H7 (cell line): Measurements from ENCODE around the gene BICD1. TPM values are rescaled to one million over a fixed set of nuclear protein-coding genes. Genes with fewer than 3 reads are reported as not detected.
"Not testable (repeated sequence)": the region's sequence is repeated elsewhere in the genome, so short reads cannot be mapped to it uniquely, and the experiment has no call there.

Experiments used
- DNase-seq: peaks from one replicate; pipeline ENCODE4 v3.0.0; 2012
- H3K27me3 ChIP-seq: 2 replicates; pipeline ENCODE4 v1.6.0; 2011; ENCODE audit warnings: mild to moderate bottlenecking, low read length; ENCODE audit not compliant: control insufficient read depth, insufficient read depth
- H3K36me3 ChIP-seq: replicated peaks from 2 replicates; pipeline ENCODE4 v1.5.1; 2011; ENCODE audit warnings: low read length; ENCODE audit not compliant: control insufficient read depth, insufficient read depth
- H3K4me3 ChIP-seq: 2 replicates; pipeline ENCODE4 v1.5.1; 2011; ENCODE audit warnings: low read depth, mild to moderate bottlenecking, control low read depth, low read length, moderate library complexity; ENCODE audit not compliant: insufficient read depth
- total RNA-seq: library from RNA; depleted of rRNA; stranded (reverse); fragments of >200 nt; shearing (Covaris generic); gene quantifications from 2 replicates; pipeline ENCODE4 v1.2.3, GENCODE V29; 2014

Gene BICD1
- total RNA-seq, 1 experiment from 2014 or later: 13.1 TPM

DNA sequence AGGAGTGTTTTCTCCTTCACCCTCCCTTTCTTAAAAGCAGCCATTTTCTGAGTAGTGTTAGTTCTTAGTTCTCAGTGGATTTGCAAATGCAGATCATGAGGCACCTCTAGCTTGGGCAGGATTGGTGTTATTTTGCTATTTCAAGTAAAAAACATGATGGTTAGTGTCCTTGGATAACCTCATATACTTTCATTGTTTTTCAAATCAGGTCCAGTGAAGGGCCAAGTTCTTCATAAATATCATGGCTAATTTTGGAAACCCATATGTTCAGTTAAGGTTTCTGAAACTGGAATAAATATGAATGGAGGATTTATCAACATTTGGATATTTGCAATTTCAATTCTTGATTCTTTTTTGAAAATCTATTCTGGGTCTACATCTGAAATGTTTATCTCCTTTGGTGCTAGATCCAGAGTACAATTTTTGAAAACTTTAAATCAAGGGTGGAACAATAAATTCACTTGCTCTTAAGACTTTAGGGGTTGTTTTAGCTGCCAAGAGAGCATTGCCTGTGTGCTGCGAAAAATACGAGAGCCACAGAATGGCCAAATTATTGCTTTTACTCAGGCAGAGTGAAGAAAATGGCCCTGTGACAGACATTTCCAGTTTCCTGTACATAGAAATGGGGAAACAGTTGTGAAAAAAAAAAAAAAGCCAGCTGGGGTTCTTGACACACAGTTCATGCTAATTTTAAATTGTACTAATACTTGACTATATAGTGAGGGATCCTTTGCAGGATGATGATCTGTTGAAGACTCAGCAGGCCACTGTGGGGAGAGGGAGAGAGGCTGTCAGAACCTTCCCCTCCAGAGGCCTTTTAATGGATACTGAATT lies 104.6 kb downstream of the BICD1 start:
- DNase-seq: no peak
- no peaks in the 10 kb centered on the region for H3K27me3 ChIP-seq
- peaks cover 3% of the 10 kb centered on the region for H3K36me3 ChIP-seq
- no peak overlapping the region for H3K4me3 ChIP-seq

DNA sequence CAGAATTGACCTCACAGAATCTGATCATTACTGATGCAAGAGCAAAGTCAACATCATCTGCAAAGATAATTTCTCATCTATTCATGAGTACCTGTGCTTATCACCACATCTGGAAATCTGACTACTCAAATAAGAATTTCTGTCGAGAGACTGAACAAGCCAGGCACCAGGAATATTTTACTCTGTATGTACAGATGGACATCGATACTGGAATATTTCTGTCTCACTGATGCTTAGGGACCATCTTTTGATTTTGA lies 105.2 kb downstream of the BICD1 start:
- DNase-seq: no peak
- no peak overlapping the region for H3K4me3 ChIP-seq
- H3K27me3 ChIP-seq: no peaks in the 10 kb centered on the region
- H3K36me3 ChIP-seq: peaks cover 3% of the 10 kb centered on the region

DNA sequence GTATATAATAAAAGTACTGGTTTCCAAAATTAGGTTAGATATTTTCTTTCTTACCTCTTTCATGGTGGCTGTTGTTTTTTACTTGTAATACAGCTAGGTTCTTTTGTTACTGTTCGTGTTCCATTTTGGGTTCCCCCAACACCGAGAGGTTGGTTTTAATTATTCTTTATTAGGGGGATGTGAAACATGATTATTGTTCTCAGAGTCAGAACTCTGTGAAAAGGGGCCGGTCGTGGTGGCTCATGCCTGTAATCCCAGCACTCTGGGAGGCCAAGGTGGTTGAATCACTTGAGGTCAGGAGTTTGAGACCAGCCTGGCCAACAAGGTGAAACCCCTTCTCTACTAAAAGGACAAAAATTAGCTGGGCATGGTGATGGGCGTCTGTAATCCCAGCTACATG lies 108.1 kb downstream of the BICD1 start:
- no peak for DNase-seq
- no peaks in the 10 kb centered on the region; the same call in 1 of the 2 replicates for H3K27me3 ChIP-seq
- H3K36me3 ChIP-seq: peaks cover 14% of the 10 kb centered on the region
- H3K4me3 ChIP-seq: no peak overlapping the region

DNA sequence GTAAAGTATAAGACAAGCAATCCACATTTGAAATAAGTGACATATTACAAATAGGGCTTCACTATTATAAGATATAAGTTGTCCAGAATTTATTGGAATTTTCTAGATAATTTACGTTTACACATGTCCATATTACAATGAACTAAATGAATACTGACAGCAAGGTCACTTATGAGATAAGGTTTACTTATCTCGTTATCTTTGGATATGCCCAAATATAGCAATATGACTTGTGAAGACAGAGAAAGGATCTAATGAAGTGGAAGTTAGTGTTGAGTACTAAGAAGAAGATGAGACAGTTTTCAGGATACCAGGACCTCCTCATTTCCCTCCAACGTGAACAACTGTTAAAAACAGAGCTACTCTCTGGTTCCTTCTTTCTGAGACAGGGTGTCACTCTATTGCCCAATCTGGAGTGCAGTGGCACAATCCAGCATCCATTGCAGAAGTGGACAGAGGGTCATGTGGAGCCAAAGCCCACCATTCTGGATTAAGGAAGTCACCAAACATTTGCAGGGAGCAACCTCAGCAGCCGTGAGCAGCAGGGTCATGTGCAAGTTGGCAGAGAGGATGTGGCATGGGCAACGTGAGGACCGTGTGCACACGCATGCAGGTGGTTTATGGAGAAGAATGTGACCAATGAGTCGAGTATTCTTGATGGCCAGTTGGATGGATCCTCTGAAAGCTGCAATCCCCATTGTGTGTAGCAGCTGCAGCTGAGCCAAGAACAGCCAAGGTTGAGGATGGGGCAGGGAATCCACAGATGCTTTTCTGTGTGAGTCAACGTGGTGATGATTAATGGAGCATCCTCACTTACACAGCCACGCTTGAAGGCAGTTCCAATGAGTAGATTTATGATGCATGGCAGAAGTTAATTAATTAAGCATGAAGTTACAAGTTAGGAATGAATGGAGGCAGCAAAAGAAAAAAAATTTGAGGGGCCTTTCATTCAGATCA lies 111.0 kb downstream of the BICD1 start:
- Histone ChIP-seq H3K27me3 (no peaks in the 10 kb centered on the region; the same call in 1 of the 2 replicates), H3K4me3 (no peak overlapping the region), H3K36me3 (peaks cover 16% of the 10 kb centered on the region)
- DNase-seq: no peak

DNA sequence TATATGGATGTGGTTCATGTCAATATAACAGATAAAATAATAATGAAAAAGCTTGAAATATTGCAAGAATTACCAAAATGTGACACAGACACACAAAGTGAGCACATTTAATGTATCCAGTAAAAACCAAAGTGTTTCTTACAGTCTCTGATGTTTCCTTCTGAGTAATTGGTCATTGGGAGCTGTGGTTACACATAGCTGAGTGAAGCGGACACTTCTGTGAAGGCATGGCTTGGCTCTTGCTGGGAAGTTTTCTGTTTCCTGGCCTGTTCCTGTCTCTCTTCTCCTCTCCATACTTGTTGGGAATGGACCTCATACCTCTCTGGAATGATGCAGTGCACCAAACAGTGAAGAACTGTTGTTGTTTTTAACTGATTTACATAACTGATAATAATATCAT lies 117.3 kb downstream of the BICD1 start:
- no peak overlapping the region for H3K4me3 ChIP-seq
- H3K36me3 ChIP-seq: peaks cover 12% of the 10 kb centered on the region
- H3K27me3 ChIP-seq: no peaks in the 10 kb centered on the region; the same call in 1 of the 2 replicates
- no peak for DNase-seq

DNA sequence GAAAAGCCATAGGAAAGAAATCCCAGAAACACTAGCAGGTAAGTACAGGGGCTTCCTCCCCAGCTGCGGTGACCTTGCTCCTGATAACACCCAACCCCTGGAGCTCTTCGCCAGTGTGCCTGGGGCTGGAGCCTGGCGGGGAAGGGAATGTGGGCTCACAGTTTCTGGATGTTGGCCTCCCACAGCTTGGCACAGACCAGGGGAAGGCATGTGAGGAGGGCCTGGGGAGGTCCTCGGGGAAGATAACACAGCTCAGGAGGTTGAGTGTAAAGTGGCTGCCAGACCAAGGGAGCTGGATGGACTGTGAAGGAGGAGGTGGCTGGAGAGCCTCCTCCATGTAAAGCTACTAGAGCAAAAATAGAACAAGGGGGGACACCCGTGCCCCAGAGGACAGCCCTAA lies 120.1 kb downstream of the BICD1 start:
- no peak for DNase-seq
- Histone ChIP-seq H3K27me3 (no peaks in the 10 kb centered on the region), H3K4me3 (no peak overlapping the region), H3K36me3 (peaks cover 11% of the 10 kb centered on the region)

DNA sequence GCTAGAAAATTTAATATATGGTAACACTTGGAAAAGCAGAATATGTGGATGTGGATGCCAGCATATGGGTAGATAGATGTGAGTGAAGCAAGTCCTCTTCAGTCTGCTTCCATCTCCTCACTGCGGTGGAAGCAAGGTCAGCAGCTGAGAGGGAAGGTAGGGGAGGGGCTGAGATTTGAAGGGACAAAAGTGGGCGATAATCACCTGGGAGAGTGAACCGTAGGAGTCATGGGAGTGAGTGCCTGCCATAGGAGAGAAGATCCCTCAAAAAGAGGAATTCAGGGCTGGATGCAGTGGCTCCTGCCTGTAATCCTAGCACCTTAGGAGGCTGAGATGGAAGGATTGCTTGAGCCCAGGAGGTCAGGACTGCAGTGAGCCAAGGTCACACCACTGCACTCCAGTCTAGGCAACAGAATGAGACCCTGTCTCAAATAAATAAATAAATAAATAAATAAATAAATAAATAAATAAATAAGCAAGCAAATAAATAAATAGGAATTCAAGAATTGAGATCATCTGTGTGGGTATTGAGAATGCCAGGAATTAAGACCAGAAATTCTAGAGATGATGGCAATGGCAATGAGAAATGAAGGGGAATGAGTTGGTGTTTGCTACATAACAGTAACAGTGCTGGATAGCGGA lies 123.4 kb downstream of the BICD1 start:
- Histone ChIP-seq H3K27me3 (no peaks in the 10 kb centered on the region), H3K36me3 (peaks cover 7% of the 10 kb centered on the region), H3K4me3 (no peak overlapping the region)
- no peak for DNase-seq

DNA sequence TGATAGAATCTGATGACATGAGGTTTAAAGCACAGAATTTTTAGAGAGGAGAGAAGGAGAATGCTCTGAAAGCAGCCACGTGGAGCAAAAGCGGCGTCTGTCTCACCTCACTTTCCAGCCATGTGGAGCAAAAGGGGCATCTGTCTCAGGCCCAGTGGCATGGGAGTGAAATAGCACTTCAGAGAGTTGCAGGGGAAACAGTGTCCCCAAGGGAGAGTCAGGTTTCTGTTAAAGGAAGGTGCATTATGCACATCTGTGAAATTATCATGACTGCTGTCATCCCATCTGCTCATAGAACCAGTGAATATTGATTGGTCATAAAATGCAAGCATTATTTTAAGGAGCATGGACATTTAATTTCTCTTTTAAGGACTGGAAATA lies 124.0 kb downstream of the BICD1 start:
- Histone ChIP-seq H3K27me3 (no peaks in the 10 kb centered on the region), H3K36me3 (peaks cover 5% of the 10 kb centered on the region), H3K4me3 (no peak overlapping the region)
- DNase-seq: no peak

DNA sequence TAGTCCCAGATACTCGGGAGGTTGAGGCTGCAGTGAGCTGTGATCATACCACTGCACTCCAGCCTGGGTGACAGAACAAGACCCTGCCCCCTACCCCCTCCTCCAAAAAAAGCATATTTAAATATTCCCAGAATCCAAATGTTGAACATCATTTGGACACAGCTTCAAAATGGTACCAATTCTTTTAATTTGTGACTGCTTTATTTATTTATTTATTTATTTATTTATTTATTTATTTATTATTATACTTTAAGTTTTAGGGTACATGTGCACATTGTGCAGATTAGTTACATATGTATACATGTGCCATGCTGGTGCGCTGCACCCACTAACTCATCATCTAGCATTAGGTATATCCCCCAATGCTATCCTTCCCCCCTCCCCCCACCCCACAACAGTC lies 124.7 kb downstream of the BICD1 start:
- H3K36me3 ChIP-seq, H3K27me3 ChIP-seq, H3K4me3 ChIP-seq, DNase-seq: not testable (repeated sequence)

DNA sequence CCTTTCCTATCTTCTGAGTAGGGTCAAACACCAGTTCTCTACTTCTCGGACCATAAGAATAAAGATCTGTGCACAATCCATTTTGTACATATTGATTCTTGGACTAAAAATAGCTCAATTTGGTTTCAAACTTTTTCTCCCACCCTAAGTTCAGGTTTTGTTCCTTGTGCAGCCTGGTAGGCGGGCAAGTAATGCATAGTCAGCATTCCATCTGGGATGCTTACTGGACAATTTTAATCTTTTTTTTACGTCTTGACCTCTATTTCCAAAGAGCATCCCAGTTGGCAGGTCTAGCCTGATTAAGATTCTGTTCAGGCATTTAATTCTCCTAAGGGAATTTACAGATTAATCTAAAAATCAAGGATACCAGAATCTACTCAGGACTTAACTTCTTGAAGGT lies 126.9 kb downstream of the BICD1 start:
- Histone ChIP-seq H3K4me3 (no peak overlapping the region), H3K36me3 (peaks cover 2% of the 10 kb centered on the region; the same call in 1 of the 2 replicates), H3K27me3 (no peaks in the 10 kb centered on the region)
- DNase-seq: no peak

DNA sequence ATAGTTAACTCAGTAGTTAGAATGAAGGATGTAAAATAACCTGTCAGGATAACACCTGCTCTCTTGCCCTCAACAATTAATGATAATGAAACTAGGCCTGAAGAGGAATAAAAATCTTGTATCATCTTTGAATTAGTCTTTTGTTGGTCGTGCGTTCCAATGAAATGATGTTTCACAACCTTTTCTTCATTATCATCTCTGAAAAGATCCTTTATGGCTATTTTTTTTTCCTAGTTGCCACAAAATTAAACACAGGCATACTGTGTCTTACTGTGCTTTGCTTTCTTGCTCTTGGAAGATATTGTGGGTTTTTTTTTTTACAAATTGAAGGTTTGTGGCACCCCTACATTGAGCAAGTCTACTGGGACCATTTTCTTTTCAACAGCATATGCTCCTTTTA lies 128.6 kb downstream of the BICD1 start:
- DNase-seq: no peak
- Histone ChIP-seq H3K27me3 (no peaks in the 10 kb centered on the region), H3K36me3 (peaks cover 2% of the 10 kb centered on the region; the same call in 1 of the 2 replicates), H3K4me3 (no peak overlapping the region)

DNA sequence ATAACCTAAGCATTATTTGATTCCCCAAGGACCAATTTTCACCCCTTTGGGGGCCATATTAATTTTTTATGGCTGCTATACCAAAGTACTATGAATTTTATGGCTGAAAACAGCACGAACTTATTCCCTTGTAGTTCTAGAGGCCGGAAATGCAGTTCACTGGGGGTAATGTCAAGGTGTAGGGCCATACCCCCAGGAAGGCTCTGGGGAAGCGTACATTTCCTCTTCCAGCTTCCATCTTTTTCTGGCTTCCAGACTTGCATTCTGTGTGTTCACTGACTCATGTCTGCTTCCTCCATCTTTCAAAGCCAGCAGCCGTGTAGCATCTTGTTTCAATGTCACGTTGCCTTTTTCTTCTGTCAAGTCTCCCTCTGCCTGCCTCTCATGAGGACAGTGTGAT lies 133.5 kb downstream of the BICD1 start:
- H3K36me3 ChIP-seq: peaks cover 2% of the 10 kb centered on the region; the same call in 1 of the 2 replicates
- no peak overlapping the region for H3K4me3 ChIP-seq
- DNase-seq: no peak
- H3K27me3 ChIP-seq: no peaks in the 10 kb centered on the region

DNA sequence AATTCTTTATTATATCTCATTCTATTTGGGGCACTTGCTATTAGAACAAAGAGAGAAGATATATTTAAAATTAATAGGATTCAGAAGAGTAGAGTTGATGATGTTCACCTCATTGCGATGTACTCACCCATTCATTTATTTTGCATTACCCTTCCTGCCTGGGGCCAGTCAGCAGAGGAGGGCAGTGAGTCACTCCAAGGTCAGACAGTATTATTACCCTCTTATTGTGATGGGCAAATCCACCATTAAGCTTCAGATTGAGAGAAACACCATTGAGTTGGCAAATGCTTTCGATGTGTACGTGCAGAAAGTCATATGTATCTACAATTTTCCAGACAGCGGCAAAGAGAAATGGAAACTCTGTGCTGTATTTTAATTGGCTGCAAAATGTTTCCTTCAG lies 134.2 kb downstream of the BICD1 start:
- H3K36me3 ChIP-seq: peaks cover 2% of the 10 kb centered on the region; the same call in 1 of the 2 replicates
- H3K4me3 ChIP-seq: no peak overlapping the region
- no peak for DNase-seq
- no peaks in the 10 kb centered on the region for H3K27me3 ChIP-seq

DNA sequence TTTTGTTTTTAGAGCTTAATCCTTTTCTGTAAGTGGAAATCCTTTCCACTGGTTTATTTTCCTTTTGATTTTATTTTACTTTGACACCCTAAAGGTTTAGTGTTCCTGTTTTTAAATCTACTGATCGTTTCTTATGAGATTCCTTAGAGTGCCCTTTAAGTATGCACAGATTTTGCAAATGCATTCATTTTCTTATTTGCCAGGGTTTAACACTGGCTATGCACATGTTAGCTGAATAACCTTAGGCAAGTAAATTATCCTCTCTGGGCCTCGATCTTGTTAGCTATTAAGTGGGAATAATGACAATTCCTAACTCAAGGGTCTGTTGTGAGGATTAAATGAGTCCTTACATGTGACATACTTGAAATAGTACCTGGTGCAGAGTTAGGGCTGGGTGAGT lies 136.0 kb downstream of the BICD1 start:
- no peaks in the 10 kb centered on the region for H3K27me3 ChIP-seq
- no peaks in the 10 kb centered on the region; the same call in 1 of the 2 replicates for H3K36me3 ChIP-seq
- DNase-seq: no peak
- no peak overlapping the region for H3K4me3 ChIP-seq
